GM23248 (cell line): ENCODE data around the gene PKD2L2. TPM values are rescaled to one million over a fixed set of nuclear protein-coding genes. Genes with fewer than 3 reads are reported as not detected.

Experiments
- DNase-seq: peaks from one replicate; pipeline ENCODE4 v3.0.0-alpha.2; 2015
- H2AFZ ChIP-seq: fragments of 200-600 bp; sonication (generic); 2 replicates; pipeline ENCODE4 v1.6.1; 2016; ENCODE audit warnings: antibody characterized with exemption
- H3F3A ChIP-seq: fragments of 200-600 bp; sonication (generic); 2 replicates; pipeline ENCODE4 v1.6.1; 2016; ENCODE audit warnings: mild to moderate bottlenecking, antibody characterized with exemption, mixed run types; ENCODE audit not compliant: insufficient read depth
- H3K27ac ChIP-seq: fragments of 200-600 bp; sonication (generic); 2 replicates; pipeline ENCODE4 v1.5.1; 2016; ENCODE audit warnings: mild to moderate bottlenecking
- H3K27me3 ChIP-seq: fragments of 200-600 bp; sonication (generic); replicated peaks from 2 replicates; pipeline ENCODE4 v1.6.1; 2016; ENCODE audit warnings: mild to moderate bottlenecking; ENCODE audit not compliant: insufficient read depth
- H3K36me3 ChIP-seq: fragments of 200-600 bp; sonication (generic); 2 replicates; pipeline ENCODE4 v1.6.1; 2016; ENCODE audit warnings: low read depth, mild to moderate bottlenecking
- H3K4me1 ChIP-seq: fragments of 200-600 bp; sonication (generic); 2 replicates; pipeline ENCODE4 v1.6.1; 2016; ENCODE audit warnings: mild to moderate bottlenecking; ENCODE audit not compliant: insufficient read depth
- H3K4me2 ChIP-seq: fragments of 200-600 bp; sonication (generic); one replicate; pipeline ENCODE4 v1.6.1; 2016; ENCODE audit warnings: mild to moderate bottlenecking; ENCODE audit not compliant: unreplicated experiment
- H3K4me3 ChIP-seq: fragments of 200-600 bp; sonication (generic); 2 replicates; pipeline ENCODE4 v1.5.1; 2016; ENCODE audit warnings: mild to moderate bottlenecking
- H3K79me2 ChIP-seq: fragments of 200-600 bp; sonication (generic); 2 replicates; pipeline ENCODE4 v1.6.1; 2016; ENCODE audit warnings: mild to moderate bottlenecking; ENCODE audit not compliant: insufficient read depth
- H3K9ac ChIP-seq: fragments of 200-600 bp; sonication (generic); 2 replicates; pipeline ENCODE4 v1.6.1; 2016; ENCODE audit warnings: mild to moderate bottlenecking
- H3K9me2 ChIP-seq: fragments of 200-600 bp; sonication (generic); 2 replicates; pipeline ENCODE4 v1.6.1; 2016; ENCODE audit warnings: mixed run types, mild to moderate bottlenecking, moderate library complexity; ENCODE audit not compliant: insufficient read depth
- H3K9me3 ChIP-seq: fragments of 200-600 bp; sonication (generic); one replicate; pipeline ENCODE4 v1.6.1; 2017; ENCODE audit warnings: low read depth
- H4K20me1 ChIP-seq: fragments of 200-600 bp; sonication (generic); 2 replicates; pipeline ENCODE4 v1.6.0; 2016; ENCODE audit not compliant: insufficient read depth
- EZH2 ChIP-seq: fragments of 200-600 bp; sonication (generic); IDR thresholded peaks from 2 replicates; pipeline ENCODE4 v1.6.1; 2018; ENCODE audit warnings: antibody characterized with exemption, mild to moderate bottlenecking; ENCODE audit not compliant: insufficient read depth, poor library complexity, severe bottlenecking
- EZH2phosphoT487 ChIP-seq: fragments of 200-600 bp; sonication (generic); IDR thresholded peaks from 2 replicates; pipeline ENCODE4 v1.6.1; 2018; ENCODE audit warnings: antibody characterized with exemption, moderate library complexity, mild to moderate bottlenecking, low read depth; ENCODE audit not compliant: insufficient read depth
- WGBS, 2 experiments: methylation state at CpG; one replicate each; pipeline ENCODE4 v1.1.6; 2015 to 2017; ENCODE audit warnings: low lambda C conversion rate in 2 of 2, low coverage in 1 of 2; ENCODE audit errors: missing lambda C conversion rate in 2 of 2; 5-methylcytosine and 5-hydroxymethylcytosine counted together
- in situ Hi-C: fragments of 300-500 bp; cut with MboI; formaldehyde crosslinking; loops from 2 replicates; pipeline ENCODE4 v1.15.0; 2020
- polyA plus RNA-seq: library from polyadenylated mRNA; unstranded; fragments of >200 nt; fragmentation: Nextera tagmentation; extraction: Ambion mirVana; gene quantifications from 2 replicates; pipeline ENCODE4 v1.2.1, GENCODE V29; 2016
- total RNA-seq: library from RNA; depleted of rRNA; stranded (reverse); fragments of >200 nt; shearing (Covaris generic); gene quantifications from 2 replicates; pipeline ENCODE4 v1.2.3, GENCODE V29; 2014

The PKD2L2 gene
- total and polyA plus RNA-seq, 2 experiments from 2014 or later, result not detected

GRCh38 chr5:137890845-137891244 is 1.6 kb downstream of the PKD2L2 start:
- Histone ChIP-seq H3K9me2 (no peaks in the 10 kb centered on the region), H3K79me2 (no peaks in the 10 kb centered on the region), H3K27ac (no peak overlapping the region), H3K36me3 (no peaks in the 10 kb centered on the region), H3K27me3 (no peaks in the 10 kb centered on the region), H3K4me1 (no peaks in the 10 kb centered on the region), H3K4me3 (no peak overlapping the region), H3K9me3 (no peaks in the 10 kb centered on the region), H3K9ac (no peak overlapping the region), H3F3A (no peaks in the 10 kb centered on the region), H3K4me2 (no peak overlapping the region), H4K20me1 (no peaks in the 10 kb centered on the region), H2AFZ (no peak overlapping the region)
- TF ChIP-seq EZH2, result no peak
- TF ChIP-seq EZH2phosphoT487, result no peak
- no peak for DNase-seq
- 83 to 94% methylated on average over 1 of the region's 1 CpG for WGBS, 2 experiments
- in situ Hi-C loops, result no loop called here

DNA sequence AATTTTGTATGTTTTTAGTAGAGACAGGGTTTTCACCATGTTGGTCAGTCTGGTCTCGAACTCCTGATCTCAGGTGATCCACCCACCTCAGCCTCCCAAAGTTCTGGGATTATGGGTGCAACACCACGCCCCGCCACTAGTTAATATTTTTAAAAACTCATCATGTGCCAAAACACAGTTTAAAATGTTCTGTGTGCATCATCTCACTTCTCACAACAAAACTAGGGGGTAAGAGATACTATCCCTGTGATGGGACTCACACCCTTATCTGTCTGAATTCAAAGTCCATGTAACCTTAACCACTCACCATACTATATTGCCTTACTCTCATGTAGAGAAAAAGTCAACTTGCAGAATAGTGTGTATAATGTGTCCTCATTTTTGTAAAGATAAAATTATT is 2.6 kb downstream of the PKD2L2 start:
- Histone ChIP-seq H3F3A (no peaks in the 10 kb centered on the region), H3K9me3 (no peaks in the 10 kb centered on the region)

GRCh38 chr5:137894586-137894985 is 5.3 kb downstream of the PKD2L2 start:
- in situ Hi-C loops, result no loop called here
- H3K9me3 ChIP-seq, result no peaks in the 10 kb centered on the region
- no peak for DNase-seq
- no peaks in the 10 kb centered on the region for H3K27me3 ChIP-seq
- no peak overlapping the region for H2AFZ ChIP-seq
- no peak for TF ChIP-seq EZH2
- no peak for TF ChIP-seq EZH2phosphoT487
- no peak overlapping the region for H3K27ac ChIP-seq
- no peaks in the 10 kb centered on the region for H3K9me2 ChIP-seq
- no peaks in the 10 kb centered on the region for H3F3A ChIP-seq
- no peak overlapping the region for H3K9ac ChIP-seq
- H4K20me1 ChIP-seq, result no peaks in the 10 kb centered on the region
- no peaks in the 10 kb centered on the region for H3K4me1 ChIP-seq
- H3K36me3 ChIP-seq, result no peaks in the 10 kb centered on the region
- no peak overlapping the region for H3K4me3 ChIP-seq
- no peak overlapping the region for H3K4me2 ChIP-seq
- no peaks in the 10 kb centered on the region for H3K79me2 ChIP-seq

More for the DNA sequence above, 2.6 kb downstream of the PKD2L2 start:
- H3K79me2 ChIP-seq, result no peaks in the 10 kb centered on the region
- H2AFZ ChIP-seq, result no peak overlapping the region
- TF ChIP-seq EZH2 (no peak), EZH2phosphoT487 (no peak)
- H3K27me3 ChIP-seq, result no peaks in the 10 kb centered on the region
- no peak overlapping the region for H3K9ac ChIP-seq
- no peak overlapping the region for H3K27ac ChIP-seq
- H3K9me2 ChIP-seq, result no peaks in the 10 kb centered on the region
- WGBS, 2 experiments, result 80 to 87% methylated on average over 2 to 3 of the region's 3 CpGs
- no peaks in the 10 kb centered on the region for H4K20me1 ChIP-seq
- H3K4me1 ChIP-seq, result no peaks in the 10 kb centered on the region
- no peaks in the 10 kb centered on the region for H3K36me3 ChIP-seq
- H3K4me3 ChIP-seq, result no peak overlapping the region
- no peak overlapping the region for H3K4me2 ChIP-seq
- no peak for DNase-seq
- in situ Hi-C loops, result no loop called here

DNA sequence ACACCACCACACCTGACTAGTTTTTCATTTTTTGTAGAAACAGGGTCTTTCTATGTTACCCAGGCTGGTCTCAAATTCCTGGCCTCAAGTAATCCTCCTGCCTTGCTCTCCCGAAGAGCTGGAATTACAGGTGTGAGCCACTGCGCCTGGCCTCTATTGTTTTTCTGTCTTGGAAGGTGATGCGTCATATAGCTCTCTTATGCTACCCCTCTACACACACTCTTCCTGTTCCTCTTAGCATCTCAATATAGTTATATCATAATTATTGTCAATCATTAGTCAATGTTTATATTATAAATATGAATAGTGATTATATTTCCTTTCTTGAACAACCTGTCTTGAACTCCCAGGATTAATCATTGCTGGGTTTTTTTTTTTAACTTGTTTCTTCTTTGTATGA is 7.3 kb downstream of the PKD2L2 start:
- no peak for TF ChIP-seq EZH2phosphoT487
- TF ChIP-seq EZH2, result no peak
- Histone ChIP-seq H3K79me2 (no peaks in the 10 kb centered on the region), H3K9me2 (no peaks in the 10 kb centered on the region), H3K27ac (no peak overlapping the region), H3K27me3 (no peaks in the 10 kb centered on the region), H3K36me3 (no peaks in the 10 kb centered on the region), H2AFZ (no peak overlapping the region), H3K4me2 (no peak overlapping the region), H3K4me3 (no peak overlapping the region), H4K20me1 (no peaks in the 10 kb centered on the region), H3K9ac (no peak overlapping the region), H3K4me1 (no peaks in the 10 kb centered on the region), H3F3A (no peaks in the 10 kb centered on the region), H3K9me3 (no peaks in the 10 kb centered on the region)
- DNase-seq, result no peak
- WGBS, 2 experiments, result 96 to 97% methylated on average over 3 of the region's 3 CpGs
- in situ Hi-C loops, result no loop called here

- Histone ChIP-seq H3K9ac (no peak overlapping the region), H3K4me1 (no peaks in the 10 kb centered on the region), H2AFZ (no peak overlapping the region), H3K36me3 (no peaks in the 10 kb centered on the region), H4K20me1 (no peaks in the 10 kb centered on the region), H3K27ac (no peak overlapping the region), H3K9me3 (no peaks in the 10 kb centered on the region), H3K9me2 (no peaks in the 10 kb centered on the region), H3K4me2 (no peak overlapping the region), H3K4me3 (no peak overlapping the region), H3K27me3 (no peaks in the 10 kb centered on the region), H3K79me2 (no peaks in the 10 kb centered on the region), H3F3A (no peaks in the 10 kb centered on the region)
- no peak for DNase-seq
- in situ Hi-C loops, result no loop called here
- WGBS, 2 experiments, result 66 to 70% methylated on average over 3 of the region's 3 CpGs
- TF ChIP-seq EZH2phosphoT487 (no peak), EZH2 (no peak)
These were observed 10.2 kb downstream of the PKD2L2 start for GRCh38 chr5:137899493-137899892.
